Activated T-cell treated with anti-CD3 and anti-CD28 coated beads, Interleukin-2, amount 50 U/mL, for 1 hour (primary cell): ENCODE results near the gene RBBP8NL.
"Not testable (repeated sequence)": the region's sequence is repeated elsewhere in the genome, so short reads cannot be mapped to it uniquely, and the experiment has no call there.

ENCODE experiments used
- DNase-seq: peaks from one replicate; pipeline ENCODE4 v3.0.0-alpha.2; 2020

RBBP8NL gene

GRCh38 chr20:62437927-62438326, 10.6 kb upstream of the RBBP8NL start:
- DNase-seq: no peak

GRCh38 chr20:62437496-62437895, 10.2 kb upstream of the RBBP8NL start:
- DNase-seq: no peak

GRCh38 chr20:62436692-62437091, 9.4 kb upstream of the RBBP8NL start:
- no peak for DNase-seq

- DNase-seq: no peak
Measured at GRCh38 chr20:62433658-62434497, 6.5 kb upstream of the RBBP8NL start.

GRCh38 chr20:62430866-62431447, 3.6 kb upstream of the RBBP8NL start:
- DNase-seq: no peak

- DNase-seq: no peak
Measured at GRCh38 chr20:62430311-62430853, 3.0 kb upstream of the RBBP8NL start.

- DNase-seq: no peak
Measured at GRCh38 chr20:62429455-62430310, 2.3 kb upstream of the RBBP8NL start.

- no peak for DNase-seq
Measured at GRCh38 chr20:62428396-62429295, 1.3 kb upstream of the RBBP8NL start.

GRCh38 chr20:62428002-62428372, 648 bp upstream of the RBBP8NL start:
- DNase-seq: no peak

GRCh38 chr20:62426699-62427131, 624 bp downstream of the RBBP8NL start:
- DNase-seq: no peak

GRCh38 chr20:62426059-62426348, 1.3 kb downstream of the RBBP8NL start:
- DNase-seq: not testable (repeated sequence)

- DNase-seq: no peak
Measured at GRCh38 chr20:62425281-62426058, 1.9 kb downstream of the RBBP8NL start.

- DNase-seq: no peak
Measured at GRCh38 chr20:62424249-62425107, 2.9 kb downstream of the RBBP8NL start.

GRCh38 chr20:62423326-62423706, 4.0 kb downstream of the RBBP8NL start:
- no peak for DNase-seq

GRCh38 chr20:62422636-62423325, 4.6 kb downstream of the RBBP8NL start:
- DNase-seq: no peak

- DNase-seq: no peak
Measured at GRCh38 chr20:62421716-62421990, 5.7 kb downstream of the RBBP8NL start.

GRCh38 chr20:62420846-62421715, 6.3 kb downstream of the RBBP8NL start:
- no peak for DNase-seq

GRCh38 chr20:62419759-62420158, 7.6 kb downstream of the RBBP8NL start:
- no peak for DNase-seq
